KMS-11 (cell line): ENCODE measurements around the gene COA6.
"Not testable (repeated sequence)": the region's sequence is repeated elsewhere in the genome, so short reads cannot be mapped to it uniquely, and the experiment has no call there.

Experiments used
- H2AFZ ChIP-seq: fragments of 200-600 bp; sonication (generic); 2 replicates; pipeline ENCODE4 v1.6.1; 2016; ENCODE audit warnings: antibody characterized with exemption, mixed run types, low read depth
- H3K27ac ChIP-seq: fragments of 200-600 bp; sonication (generic); 2 replicates; pipeline ENCODE4 v1.6.1; 2016; ENCODE audit warnings: mild to moderate bottlenecking, mixed run types
- H3K27me3 ChIP-seq: fragments of 200-600 bp; sonication (generic); 2 replicates; pipeline ENCODE4 v1.6.1; 2017; ENCODE audit warnings: mild to moderate bottlenecking, low read depth, mixed run types, moderate library complexity; ENCODE audit not compliant: insufficient read depth
- H3K36me3 ChIP-seq: fragments of 200-600 bp; sonication (generic); 2 replicates; pipeline ENCODE4 v1.6.1; 2017; ENCODE audit warnings: mild to moderate bottlenecking, mixed run types; ENCODE audit not compliant: insufficient read depth
- H3K4me1 ChIP-seq: fragments of 200-600 bp; sonication (generic); 2 replicates; pipeline ENCODE4 v1.6.1; 2016; ENCODE audit warnings: mild to moderate bottlenecking, low read depth, mixed run types; ENCODE audit not compliant: poor library complexity, severe bottlenecking
- H3K4me2 ChIP-seq: fragments of 200-600 bp; sonication (generic); 2 replicates; pipeline ENCODE4 v1.7.0; 2016; ENCODE audit warnings: mild to moderate bottlenecking, mixed run types
- H3K4me3 ChIP-seq: fragments of 200-600 bp; sonication (generic); IDR thresholded peaks from 2 replicates; pipeline ENCODE4 v1.6.1; 2017; ENCODE audit warnings: low read depth, low read length, mixed read lengths; ENCODE audit not compliant: insufficient read depth
- H3K79me2 ChIP-seq: fragments of 200-600 bp; sonication (generic); 2 replicates; pipeline ENCODE4 v1.6.1; 2016; ENCODE audit warnings: low read depth, mixed run types; ENCODE audit not compliant: insufficient read depth
- H3K9ac ChIP-seq: fragments of 200-600 bp; sonication (generic); 2 replicates; pipeline ENCODE4 v1.6.1; 2016; ENCODE audit warnings: mild to moderate bottlenecking, mixed run types
- H4K20me1 ChIP-seq: fragments of 200-600 bp; sonication (generic); 2 replicates; pipeline ENCODE4 v1.6.1; 2016; ENCODE audit warnings: mild to moderate bottlenecking, mixed run types; ENCODE audit not compliant: insufficient read depth
- TF ChIP-seq, protein P1 (sequence below): fragments of 200-600 bp; sonication (generic); conservative IDR thresholded peaks from 2 replicates; pipeline ENCODE4 v1.6.1; 2017; ENCODE audit warnings: low read depth, mild to moderate bottlenecking, antibody characterized with exemption, low read length, moderate library complexity, mixed read lengths

Gene COA6

DNA sequence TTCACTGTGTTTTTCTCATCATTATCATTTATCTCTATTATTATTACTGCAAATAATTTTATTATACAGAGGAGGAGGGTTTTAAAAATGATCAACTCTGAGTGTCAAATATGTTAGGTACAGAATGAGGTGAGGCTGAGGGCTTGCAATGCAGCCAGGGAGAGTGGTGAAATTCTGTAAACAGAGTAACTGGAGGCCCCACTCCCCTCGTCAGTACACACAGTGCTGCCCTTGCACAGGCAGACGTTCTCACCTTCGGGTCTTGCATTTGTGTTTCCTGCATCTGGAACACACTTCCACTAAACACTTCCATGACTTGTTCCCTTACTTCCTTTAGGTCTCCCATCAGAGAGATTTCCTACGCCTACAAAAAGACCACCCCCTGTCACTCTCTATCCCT is 24.3 kb upstream of the COA6 start:
- H3K27ac ChIP-seq = no peak overlapping the region
- TF ChIP-seq, protein P1, sequence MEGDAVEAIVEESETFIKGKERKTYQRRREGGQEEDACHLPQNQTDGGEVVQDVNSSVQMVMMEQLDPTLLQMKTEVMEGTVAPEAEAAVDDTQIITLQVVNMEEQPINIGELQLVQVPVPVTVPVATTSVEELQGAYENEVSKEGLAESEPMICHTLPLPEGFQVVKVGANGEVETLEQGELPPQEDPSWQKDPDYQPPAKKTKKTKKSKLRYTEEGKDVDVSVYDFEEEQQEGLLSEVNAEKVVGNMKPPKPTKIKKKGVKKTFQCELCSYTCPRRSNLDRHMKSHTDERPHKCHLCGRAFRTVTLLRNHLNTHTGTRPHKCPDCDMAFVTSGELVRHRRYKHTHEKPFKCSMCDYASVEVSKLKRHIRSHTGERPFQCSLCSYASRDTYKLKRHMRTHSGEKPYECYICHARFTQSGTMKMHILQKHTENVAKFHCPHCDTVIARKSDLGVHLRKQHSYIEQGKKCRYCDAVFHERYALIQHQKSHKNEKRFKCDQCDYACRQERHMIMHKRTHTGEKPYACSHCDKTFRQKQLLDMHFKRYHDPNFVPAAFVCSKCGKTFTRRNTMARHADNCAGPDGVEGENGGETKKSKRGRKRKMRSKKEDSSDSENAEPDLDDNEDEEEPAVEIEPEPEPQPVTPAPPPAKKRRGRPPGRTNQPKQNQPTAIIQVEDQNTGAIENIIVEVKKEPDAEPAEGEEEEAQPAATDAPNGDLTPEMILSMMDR = no peak
- no peak overlapping the region for H3K4me2 ChIP-seq
- H3K4me1 ChIP-seq = no peaks in the 10 kb centered on the region
- H4K20me1 ChIP-seq = no peaks in the 10 kb centered on the region
- no peaks in the 10 kb centered on the region for H3K79me2 ChIP-seq
- no peaks in the 10 kb centered on the region; the same call in 1 of the 2 replicates for H3K36me3 ChIP-seq
- no peak overlapping the region for H3K4me3 ChIP-seq
- no peaks in the 10 kb centered on the region for H3K27me3 ChIP-seq
- H3K9ac ChIP-seq = no peak overlapping the region
- no peak overlapping the region for H2AFZ ChIP-seq

DNA sequence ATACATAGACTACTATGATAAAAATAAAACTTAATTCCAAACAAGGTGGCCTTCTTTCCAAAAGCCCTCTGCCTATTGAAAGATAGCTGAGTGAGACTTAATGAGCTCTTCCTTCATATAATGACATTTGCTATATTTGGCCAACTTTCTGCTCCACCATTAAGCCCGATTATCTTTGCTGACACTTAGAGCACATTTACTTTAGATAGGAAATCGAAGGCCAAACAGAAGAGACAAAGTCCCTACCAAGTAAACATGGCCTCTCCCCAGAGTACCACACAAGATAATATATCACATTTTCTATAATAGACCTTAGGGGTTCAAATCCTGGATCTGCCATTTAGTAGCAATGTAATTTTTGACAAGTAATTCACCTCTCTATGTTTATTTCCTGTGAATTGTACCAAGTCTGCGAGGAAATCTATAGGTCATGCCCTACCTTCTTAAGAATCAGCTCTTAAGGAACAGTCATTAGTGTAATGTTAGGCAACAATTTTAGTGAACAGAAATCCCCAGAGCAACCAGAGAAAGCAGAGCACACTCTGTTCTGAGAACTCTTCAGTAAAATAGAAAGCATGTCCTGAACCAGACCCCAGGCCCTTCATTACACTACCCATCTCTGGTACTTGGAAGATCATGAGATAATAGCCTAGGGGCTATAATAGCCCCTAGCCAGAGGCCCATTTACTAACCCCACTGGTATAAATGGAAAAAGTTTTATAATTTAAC is 17.3 kb upstream of the COA6 start:
- H3K9ac ChIP-seq = no peak overlapping the region
- H3K4me1 ChIP-seq = no peaks in the 10 kb centered on the region
- H3K4me3 ChIP-seq = no peak overlapping the region
- TF ChIP-seq, protein P1 = no peak
- peak overlapping the region; percentile 36; the same call in 1 of the 2 replicates for H2AFZ ChIP-seq
- H3K27me3 ChIP-seq = no peaks in the 10 kb centered on the region
- no peaks in the 10 kb centered on the region for H3K79me2 ChIP-seq
- peak overlapping the region; percentile 17; the same call in 1 of the 2 replicates for H3K4me2 ChIP-seq
- H3K27ac ChIP-seq = no peak overlapping the region
- no peaks in the 10 kb centered on the region for H3K36me3 ChIP-seq
- no peaks in the 10 kb centered on the region for H4K20me1 ChIP-seq

DNA sequence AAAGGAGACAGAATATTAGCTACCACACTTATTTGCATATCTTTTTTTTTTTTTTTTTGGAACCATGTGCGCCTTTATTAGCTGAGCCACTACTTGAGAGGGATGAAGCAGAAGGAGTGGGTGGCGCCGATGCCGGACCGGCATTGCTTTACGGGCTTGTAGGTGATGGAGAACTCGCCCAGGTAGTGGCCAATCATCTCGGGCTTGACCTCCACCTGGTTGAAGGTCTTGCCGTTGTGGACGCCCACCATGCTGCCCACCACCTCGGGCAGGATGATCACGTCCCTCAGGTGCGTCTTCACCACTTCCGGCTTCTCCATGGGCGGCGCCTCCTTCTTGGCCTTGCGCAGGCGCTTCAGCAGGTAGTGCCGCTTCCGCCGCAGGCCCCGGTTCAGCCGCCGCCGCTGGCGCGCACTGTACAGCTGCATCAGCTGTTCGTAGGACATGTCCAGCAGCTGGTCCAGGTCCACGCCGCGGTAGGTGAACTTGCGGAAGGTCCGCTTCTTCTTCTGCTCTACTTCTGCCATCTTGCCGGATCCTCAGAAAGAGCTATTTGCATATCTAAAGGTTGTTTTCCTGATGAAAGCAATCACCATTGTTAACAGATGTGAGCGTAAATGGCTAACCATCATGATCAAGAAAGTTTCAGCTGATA is 16.5 kb upstream of the COA6 start:
- H3K27me3 ChIP-seq, H3K36me3 ChIP-seq, H3K79me2 ChIP-seq, H3K27ac ChIP-seq, H4K20me1 ChIP-seq, H3K4me3 ChIP-seq, H3K4me1 ChIP-seq: not testable (repeated sequence)
- Histone ChIP-seq H3K9ac (peak overlapping the region; percentile 1; the same call in 1 of the 2 replicates), H2AFZ (peak overlapping the region; percentile 36; the same call in 1 of the 2 replicates), H3K4me2 (peak overlapping the region; percentile 17; the same call in 1 of the 2 replicates)

DNA sequence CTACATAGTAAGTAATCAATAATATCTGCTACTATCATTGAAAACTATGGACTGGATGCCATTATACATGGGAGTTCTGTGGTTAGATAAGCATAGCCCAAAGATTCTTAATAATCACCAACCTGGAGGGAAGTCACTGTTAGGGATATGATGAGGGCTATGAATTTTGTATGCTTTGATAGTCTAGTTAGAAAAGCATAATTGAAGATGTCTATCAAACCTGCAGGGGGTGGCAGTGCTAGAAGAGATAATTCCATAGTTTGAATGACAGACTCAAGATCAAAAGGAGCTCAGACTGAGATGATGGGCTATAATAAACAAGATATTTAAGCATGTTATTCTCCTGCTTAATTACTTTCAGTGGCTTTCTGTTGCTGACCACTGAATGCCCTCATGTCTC is 15.4 kb upstream of the COA6 start:
- no peaks in the 10 kb centered on the region for H4K20me1 ChIP-seq
- H3K4me3 ChIP-seq = no peak overlapping the region
- no peaks in the 10 kb centered on the region for H3K27me3 ChIP-seq
- no peak overlapping the region for H3K27ac ChIP-seq
- no peak overlapping the region for H3K9ac ChIP-seq
- H2AFZ ChIP-seq = no peak overlapping the region
- no peaks in the 10 kb centered on the region for H3K79me2 ChIP-seq
- H3K4me2 ChIP-seq = no peak overlapping the region
- no peaks in the 10 kb centered on the region for H3K36me3 ChIP-seq
- H3K4me1 ChIP-seq = no peaks in the 10 kb centered on the region
- TF ChIP-seq, protein P1 = no peak

DNA sequence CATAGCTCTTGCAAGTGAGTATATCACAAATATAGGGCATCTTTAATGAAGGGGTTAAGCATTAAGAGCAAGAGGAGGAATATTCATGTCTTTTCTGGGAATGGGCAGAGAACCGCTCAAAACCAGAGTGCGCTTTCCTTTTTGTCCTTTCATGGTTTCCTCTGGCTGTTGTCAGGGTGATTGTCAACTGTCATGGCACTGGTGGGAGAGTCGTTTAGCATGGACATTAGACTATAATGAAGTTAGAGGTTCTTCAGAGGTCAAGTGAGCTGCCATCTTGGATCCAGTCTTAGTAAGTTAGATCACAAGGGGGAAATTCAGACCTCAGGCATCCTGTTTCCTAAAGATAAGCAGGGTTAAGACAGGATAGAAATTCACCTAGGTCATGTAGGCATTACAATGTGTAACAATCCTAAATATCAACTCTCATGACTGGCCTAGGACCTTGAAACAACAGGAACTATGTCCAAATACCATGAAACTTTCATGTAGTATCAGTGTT is 12.1 kb upstream of the COA6 start:
- Histone ChIP-seq H2AFZ (no peak overlapping the region), H3K36me3 (no peaks in the 10 kb centered on the region), H3K27ac (no peak overlapping the region), H3K9ac (no peak overlapping the region), H4K20me1 (no peaks in the 10 kb centered on the region), H3K4me3 (no peak overlapping the region), H3K27me3 (no peaks in the 10 kb centered on the region), H3K79me2 (no peaks in the 10 kb centered on the region), H3K4me1 (no peaks in the 10 kb centered on the region), H3K4me2 (no peak overlapping the region)
- TF ChIP-seq, protein P1 = no peak
